SU-DHL-6 (cell line): ENCODE results near the gene ATE1.

Experiments
- EZH2phosphoT487 ChIP-seq: fragments of 200-600 bp; sonication (generic), shearing (Covaris generic); conservative IDR thresholded peaks from 2 replicates; pipeline ENCODE4 v1.6.1; 2018; ENCODE audit warnings: mild to moderate bottlenecking, antibody characterized with exemption, low read length, moderate library complexity, mixed read lengths
- TF ChIP-seq, protein P1 (sequence below): fragments of 200-600 bp; sonication (generic); IDR thresholded peaks from one replicate; pipeline ENCODE4 v1.5.1; 2017; ENCODE audit warnings: antibody characterized with exemption, mild to moderate bottlenecking, low read length, moderate library complexity; ENCODE audit not compliant: insufficient read depth, poor library complexity, severe bottlenecking

DNA sequence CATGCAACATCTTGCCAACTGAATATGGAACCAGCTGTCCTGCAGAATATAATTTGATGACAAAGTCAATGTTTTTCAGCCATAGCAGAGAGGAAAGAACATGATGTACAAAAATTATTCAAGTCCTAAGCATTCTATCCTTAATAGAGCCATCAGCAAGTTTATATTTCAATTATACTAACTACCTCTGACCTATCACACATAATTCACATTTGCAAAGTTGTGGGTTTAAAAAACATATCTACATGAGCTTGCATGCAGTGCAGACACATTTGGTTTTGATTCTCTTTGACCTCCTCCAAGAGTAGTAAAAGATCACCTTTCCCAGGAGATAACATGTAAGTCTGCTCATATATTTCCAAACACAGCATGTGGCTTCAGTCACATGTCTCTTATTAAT, 203.5 kb downstream of the ATE1 start:
- TF ChIP-seq, protein P1, sequence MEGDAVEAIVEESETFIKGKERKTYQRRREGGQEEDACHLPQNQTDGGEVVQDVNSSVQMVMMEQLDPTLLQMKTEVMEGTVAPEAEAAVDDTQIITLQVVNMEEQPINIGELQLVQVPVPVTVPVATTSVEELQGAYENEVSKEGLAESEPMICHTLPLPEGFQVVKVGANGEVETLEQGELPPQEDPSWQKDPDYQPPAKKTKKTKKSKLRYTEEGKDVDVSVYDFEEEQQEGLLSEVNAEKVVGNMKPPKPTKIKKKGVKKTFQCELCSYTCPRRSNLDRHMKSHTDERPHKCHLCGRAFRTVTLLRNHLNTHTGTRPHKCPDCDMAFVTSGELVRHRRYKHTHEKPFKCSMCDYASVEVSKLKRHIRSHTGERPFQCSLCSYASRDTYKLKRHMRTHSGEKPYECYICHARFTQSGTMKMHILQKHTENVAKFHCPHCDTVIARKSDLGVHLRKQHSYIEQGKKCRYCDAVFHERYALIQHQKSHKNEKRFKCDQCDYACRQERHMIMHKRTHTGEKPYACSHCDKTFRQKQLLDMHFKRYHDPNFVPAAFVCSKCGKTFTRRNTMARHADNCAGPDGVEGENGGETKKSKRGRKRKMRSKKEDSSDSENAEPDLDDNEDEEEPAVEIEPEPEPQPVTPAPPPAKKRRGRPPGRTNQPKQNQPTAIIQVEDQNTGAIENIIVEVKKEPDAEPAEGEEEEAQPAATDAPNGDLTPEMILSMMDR = no peak
- no peak for TF ChIP-seq EZH2phosphoT487
